Gastrocnemius medialis (tissue), 4 donors: Measurements from ENCODE around the gene PTGER4. TPM values are rescaled to one million over a fixed set of nuclear protein-coding genes. Genes with fewer than 3 reads are reported as not detected.
A peak's percentile ranks its signal among the peaks of the same experiment; 100 is the strongest.

Experiments
- ATAC-seq, 2 donors: fragments of 150-250 bp; one replicate each; pipeline ENCODE4 v1.9.1; 2016
- DNase-seq, 2 donors: peaks; one replicate each; pipeline ENCODE4 v3.0.0-alpha.2; 2019
- H3K27ac ChIP-seq, 4 donors: fragments of 200-600 bp; sonication (generic); 1 replicate in 1 of 4; 2 replicates in 3 of 4; pipeline ENCODE4 v1.5.1; 2016 to 2018; ENCODE audit warnings: mild to moderate bottlenecking in 2 of 4, moderate library complexity in 1 of 4
- H3K27me3 ChIP-seq, 3 donors: fragments of 200-600 bp; sonication (generic) in 2 of 3; 1 replicate in 1 of 3; 2 replicates in 2 of 3; pipeline versions ENCODE4 v1.5.1 to v1.6.0; 2016 to 2019; ENCODE audit warnings: mild to moderate bottlenecking in 1 of 3, moderate library complexity in 1 of 3
- H3K36me3 ChIP-seq, 2 donors: fragments of 200-600 bp; sonication (generic) in 1 of 2; one replicate each; pipeline ENCODE4 v1.5.1; 2017 to 2018
- H3K4me1 ChIP-seq, 2 donors: fragments of 200-600 bp; sonication (generic) in 1 of 2; one replicate each; pipeline ENCODE4 v1.5.1; 2016 to 2017; ENCODE audit warnings: mild to moderate bottlenecking in 2 of 2
- H3K4me3 ChIP-seq, 4 donors: fragments of 200-600 bp; sonication (generic) in 3 of 4; 1 replicate in 1 of 4; 2 replicates in 3 of 4; pipeline ENCODE4 v1.5.1; 2016 to 2019; ENCODE audit warnings: mild to moderate bottlenecking in 2 of 4
- H3K9me3 ChIP-seq, 3 donors: fragments of 200-600 bp; sonication (generic) in 2 of 3; 1 replicate in 1 of 3; 2 replicates in 2 of 3; pipeline ENCODE4 v1.5.1; 2016 to 2019
- CTCF ChIP-seq, 5 experiments: fragments of 450-650 bp in 3 of 5; fragments of 200-600 bp in 2 of 5; sonication (generic) in 2 of 5; IDR thresholded peaks in 4 of 5; conservative IDR thresholded peaks in 1 of 5; 1 replicate in 4 of 5; 2 replicates in 1 of 5; pipeline ENCODE4 v1.5.1; 2016 to 2019; ENCODE audit warnings: antibody characterized with exemption in 5 of 5, mild to moderate bottlenecking in 3 of 5, moderate library complexity in 3 of 5
- POLR2A ChIP-seq, 2 donors: fragments of 450-650 bp; IDR thresholded peaks; one replicate each; pipeline ENCODE4 v1.6.1; 2017; ENCODE audit warnings: antibody characterized with exemption in 2 of 2, mild to moderate bottlenecking in 2 of 2, moderate library complexity in 2 of 2
- in situ Hi-C, 4 donors: fragments of 200-750 bp; cut with MboI; loops; one replicate each; pipeline versions ENCODE4 v1.15.0 to v1.8.0; 2017; ENCODE audit warnings: low sequenced_read_pairs in 4 of 4
- intact Hi-C: fragments of 100-400 bp; cut with DNase I; formaldehyde crosslinking; loops from one replicate; pipeline ENCODE4 v1.15.1; 2023; ENCODE audit warnings: low total_unique reads
- total RNA-seq, 4 donors: library from RNA; depleted of rRNA; stranded (reverse); fragments of >200 nt; gene quantifications; one replicate each; pipeline versions ENCODE4 v1.1.0 to v1.2.3, GENCODE V29; 2016

Gene PTGER4
- total RNA-seq, 4 donors from 2014 or later, result 4.2 to 11.2 (median 7.4) TPM

DNA sequence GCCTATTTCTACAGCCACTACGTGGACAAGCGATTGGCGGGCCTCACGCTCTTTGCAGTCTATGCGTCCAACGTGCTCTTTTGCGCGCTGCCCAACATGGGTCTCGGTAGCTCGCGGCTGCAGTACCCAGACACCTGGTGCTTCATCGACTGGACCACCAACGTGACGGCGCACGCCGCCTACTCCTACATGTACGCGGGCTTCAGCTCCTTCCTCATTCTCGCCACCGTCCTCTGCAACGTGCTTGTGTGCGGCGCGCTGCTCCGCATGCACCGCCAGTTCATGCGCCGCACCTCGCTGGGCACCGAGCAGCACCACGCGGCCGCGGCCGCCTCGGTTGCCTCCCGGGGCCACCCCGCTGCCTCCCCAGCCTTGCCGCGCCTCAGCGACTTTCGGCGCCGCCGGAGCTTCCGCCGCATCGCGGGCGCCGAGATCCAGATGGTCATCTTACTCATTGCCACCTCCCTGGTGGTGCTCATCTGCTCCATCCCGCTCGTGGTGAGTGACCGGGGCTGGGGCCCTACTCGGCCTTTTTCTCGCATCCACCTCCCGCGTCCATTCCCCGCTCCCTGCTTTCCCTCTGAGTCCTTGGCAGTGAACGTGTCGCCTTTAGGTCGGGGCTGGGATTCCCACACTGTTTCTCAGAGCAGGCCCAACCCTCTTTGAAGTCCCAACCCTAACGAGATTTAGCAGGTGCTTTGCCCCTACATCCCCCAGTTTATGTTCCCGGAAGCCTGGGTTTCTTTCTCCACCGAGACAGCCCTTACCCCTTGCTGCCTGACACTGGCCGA is 1.8 kb downstream of the PTGER4 start:
- H3K36me3 ChIP-seq, result no peaks in the 10 kb centered on the region
- peaks cover 13 to 20% of the 10 kb centered on the region in 2 donors for H3K4me1 ChIP-seq
- intact Hi-C loops (no loop called here), in situ Hi-C loops (loop anchor here (10.0 to 25.0 kb wide), 5 partner anchors 294 to 1094 kb away; no protein-coding TSS in a partner anchor)
- peak overlapping the region; percentile 78 to 80 (median 80) for H3K4me3 ChIP-seq
- no peak for DNase-seq
- peaks cover 23 to 54% (median 41%) of the 10 kb centered on the region in 3 donors for H3K27me3 ChIP-seq
- peak overlapping the region; percentile 76 to 87 (median 78) for H3K27ac ChIP-seq
- H3K9me3 ChIP-seq, result no peaks in the 10 kb centered on the region
- TF ChIP-seq POLR2A (IDR thresholded peaks at IDR 0.05), result no peak
- no peak for TF ChIP-seq CTCF (IDR thresholded peaks at IDR 0.05 in 4 of 5, conservative IDR thresholded peaks at IDR 0.05 in 1 of 5)
- no peak for ATAC-seq

GRCh38 chr5:40682154-40683017 is 2.7 kb downstream of the PTGER4 start:
- intact Hi-C loops (no loop called here), in situ Hi-C loops (loop anchor here (10.0 to 25.0 kb wide), 5 partner anchors 295 to 1095 kb away; no protein-coding TSS in a partner anchor)
- Histone ChIP-seq H3K27ac (peak overlapping the region; percentile 76 to 87 (median 78)), H3K27me3 (peaks cover 23 to 54% (median 40%) of the 10 kb centered on the region in 3 donors), H3K9me3 (no peaks in the 10 kb centered on the region), H3K4me3 (peak overlapping the region; percentile 78 to 80 (median 80)), H3K36me3 (no peaks in the 10 kb centered on the region), H3K4me1 (peaks cover 11 to 20% of the 10 kb centered on the region in 2 donors)
- TF ChIP-seq CTCF (IDR thresholded peaks at IDR 0.05 in 4 of 5, conservative IDR thresholded peaks at IDR 0.05 in 1 of 5) (no peak), POLR2A (IDR thresholded peaks at IDR 0.05) (peak; percentile 9 to 33)
- ATAC-seq, result no peak
- DNase-seq, result peak in 1 of 2 donors; percentile 23

GRCh38 chr5:40683305-40683704 is 3.6 kb downstream of the PTGER4 start:
- TF ChIP-seq CTCF (IDR thresholded peaks at IDR 0.05 in 4 of 5, conservative IDR thresholded peaks at IDR 0.05 in 1 of 5) (no peak), POLR2A (IDR thresholded peaks at IDR 0.05) (no peak)
- in situ Hi-C loops, result loop anchor here (10.0 to 25.0 kb wide), 5 partner anchors 296 to 1096 kb away; no protein-coding TSS in a partner anchor
- Histone ChIP-seq H3K27me3 (peaks cover 23 to 48% (median 35%) of the 10 kb centered on the region in 3 donors), H3K4me1 (peaks cover 15 to 25% of the 10 kb centered on the region in 2 donors), H3K9me3 (no peaks in the 10 kb centered on the region), H3K36me3 (no peaks in the 10 kb centered on the region), H3K27ac (peak overlapping the region; percentile 76 to 87 (median 78)), H3K4me3 (peak overlapping the region; percentile 78 to 80 (median 80))
- no peak for ATAC-seq
- intact Hi-C loops, result no loop called here
- no peak for DNase-seq

GRCh38 chr5:40685193-40685592 is 5.5 kb downstream of the PTGER4 start:
- no peak for DNase-seq
- H3K36me3 ChIP-seq, result no peaks in the 10 kb centered on the region
- H3K4me3 ChIP-seq, result peak overlapping the region in 3 of 4 donors; percentile 2 to 78 (median 5)
- ATAC-seq, result no peak
- in situ Hi-C loops, result loop anchor here (5.0 to 25.0 kb wide), 7 partner anchors 298 to 1108 kb away; no protein-coding TSS in a partner anchor
- H3K27me3 ChIP-seq, result peaks cover 21 to 40% (median 31%) of the 10 kb centered on the region in 3 donors
- H3K27ac ChIP-seq, result peak overlapping the region; percentile 2 to 87 (median 78)
- TF ChIP-seq CTCF (IDR thresholded peaks at IDR 0.05 in 4 of 5, conservative IDR thresholded peaks at IDR 0.05 in 1 of 5), result no peak
- TF ChIP-seq POLR2A (IDR thresholded peaks at IDR 0.05), result no peak
- intact Hi-C loops, result loop anchor here (5.0 kb wide), 2 partner anchors 663 to 738 kb away; no protein-coding TSS in a partner anchor
- peaks cover 22 to 26% of the 10 kb centered on the region in 2 donors for H3K4me1 ChIP-seq
- H3K9me3 ChIP-seq, result no peaks in the 10 kb centered on the region
